Effector memory CD4-positive, alpha-beta T cell (primary cell): ENCODE data around the gene DACH1.

Experiments
- DNase-seq, 3 donors: peaks; one replicate each; pipeline ENCODE4 v3.0.0-alpha.2; 2020
- H3K27ac ChIP-seq: 2 replicates; pipeline ENCODE4 v1.7.0; 2013; ENCODE audit warnings: mild to moderate bottlenecking, low read length, moderate library complexity; ENCODE audit not compliant: insufficient read depth, poor library complexity, severe bottlenecking
- H3K27me3 ChIP-seq: replicated peaks from 2 replicates; pipeline ENCODE4 v1.7.0; 2013; ENCODE audit warnings: mild to moderate bottlenecking, low read length; ENCODE audit not compliant: insufficient read depth, control insufficient read depth, poor library complexity, severe bottlenecking
- H3K36me3 ChIP-seq: 2 replicates; pipeline ENCODE4 v1.7.0; 2013; ENCODE audit warnings: mild to moderate bottlenecking, low read length, moderate library complexity; ENCODE audit not compliant: control insufficient read depth, insufficient read depth
- H3K4me1 ChIP-seq: 2 replicates; pipeline ENCODE4 v1.7.0; 2013; ENCODE audit warnings: low read length, mild to moderate bottlenecking; ENCODE audit not compliant: control insufficient read depth, insufficient read depth, poor library complexity, severe bottlenecking
- H3K4me3 ChIP-seq: 2 replicates; pipeline ENCODE4 v1.7.0; 2013; ENCODE audit warnings: low read length, low read depth, mild to moderate bottlenecking; ENCODE audit not compliant: insufficient read depth, poor library complexity, severe bottlenecking
- H3K9me3 ChIP-seq: 2 replicates; pipeline ENCODE4 v1.7.0; 2013; ENCODE audit warnings: mild to moderate bottlenecking, low read length, moderate library complexity; ENCODE audit not compliant: control insufficient read depth

DACH1 gene

GRCh38 chr13:71722206-71722605 is 144.8 kb downstream of the DACH1 start:
- H3K4me1 ChIP-seq: no peaks in the 10 kb centered on the region
- H3K27ac ChIP-seq: no peak overlapping the region
- DNase-seq: no peak
- H3K27me3 ChIP-seq: no peaks in the 10 kb centered on the region
- no peaks in the 10 kb centered on the region for H3K36me3 ChIP-seq
- H3K4me3 ChIP-seq: no peak overlapping the region
- no peaks in the 10 kb centered on the region for H3K9me3 ChIP-seq

- Histone ChIP-seq H3K9me3 (no peaks in the 10 kb centered on the region), H3K4me3 (no peak overlapping the region), H3K4me1 (no peaks in the 10 kb centered on the region), H3K27ac (no peak overlapping the region), H3K27me3 (no peaks in the 10 kb centered on the region), H3K36me3 (no peaks in the 10 kb centered on the region)
- DNase-seq: no peak
These were observed 145.9 kb downstream of the DACH1 start for GRCh38 chr13:71721104-71721503.

- Histone ChIP-seq H3K9me3 (no peaks in the 10 kb centered on the region), H3K36me3 (no peaks in the 10 kb centered on the region), H3K4me1 (no peaks in the 10 kb centered on the region), H3K27me3 (no peaks in the 10 kb centered on the region), H3K4me3 (no peak overlapping the region), H3K27ac (no peak overlapping the region)
- DNase-seq: no peak
These were observed 148.1 kb downstream of the DACH1 start for GRCh38 chr13:71718931-71719330.

GRCh38 chr13:71714802-71715375 is 152.1 kb downstream of the DACH1 start:
- Histone ChIP-seq H3K4me3 (no peak overlapping the region), H3K27ac (no peak overlapping the region), H3K36me3 (no peaks in the 10 kb centered on the region), H3K27me3 (no peaks in the 10 kb centered on the region), H3K4me1 (no peaks in the 10 kb centered on the region), H3K9me3 (no peaks in the 10 kb centered on the region)
- DNase-seq: no peak

GRCh38 chr13:71712988-71713653 is 153.9 kb downstream of the DACH1 start:
- Histone ChIP-seq H3K9me3 (no peaks in the 10 kb centered on the region), H3K27me3 (no peaks in the 10 kb centered on the region)
- DNase-seq: no peak

GRCh38 chr13:71704656-71705055 is 162.3 kb downstream of the DACH1 start:
- DNase-seq: no peak
- Histone ChIP-seq H3K27me3 (no peaks in the 10 kb centered on the region), H3K27ac (no peak overlapping the region), H3K4me1 (no peaks in the 10 kb centered on the region), H3K9me3 (no peaks in the 10 kb centered on the region), H3K36me3 (no peaks in the 10 kb centered on the region), H3K4me3 (no peak overlapping the region)

More at GRCh38 chr13:71712988-71713653, 153.9 kb downstream of the DACH1 start:
- no peaks in the 10 kb centered on the region for H3K4me1 ChIP-seq
- H3K4me3 ChIP-seq: no peak overlapping the region
- H3K36me3 ChIP-seq: no peaks in the 10 kb centered on the region
- no peak overlapping the region for H3K27ac ChIP-seq

GRCh38 chr13:71703138-71703537 is 163.9 kb downstream of the DACH1 start:
- H3K9me3 ChIP-seq: no peaks in the 10 kb centered on the region
- H3K36me3 ChIP-seq: no peaks in the 10 kb centered on the region
- no peak overlapping the region for H3K27ac ChIP-seq
- no peaks in the 10 kb centered on the region for H3K4me1 ChIP-seq
- H3K27me3 ChIP-seq: no peaks in the 10 kb centered on the region
- DNase-seq: no peak
- H3K4me3 ChIP-seq: no peak overlapping the region

GRCh38 chr13:71702253-71702652 is 164.8 kb downstream of the DACH1 start:
- no peaks in the 10 kb centered on the region for H3K36me3 ChIP-seq
- no peak for DNase-seq
- no peaks in the 10 kb centered on the region for H3K27me3 ChIP-seq
- no peak overlapping the region for H3K4me3 ChIP-seq
- no peaks in the 10 kb centered on the region for H3K9me3 ChIP-seq
- no peak overlapping the region for H3K27ac ChIP-seq
- H3K4me1 ChIP-seq: no peaks in the 10 kb centered on the region

GRCh38 chr13:71701741-71702140 is 165.3 kb downstream of the DACH1 start:
- no peak overlapping the region for H3K27ac ChIP-seq
- no peaks in the 10 kb centered on the region for H3K9me3 ChIP-seq
- no peaks in the 10 kb centered on the region for H3K36me3 ChIP-seq
- no peak overlapping the region for H3K4me3 ChIP-seq
- no peaks in the 10 kb centered on the region for H3K4me1 ChIP-seq
- H3K27me3 ChIP-seq: no peaks in the 10 kb centered on the region
- DNase-seq: no peak

- Histone ChIP-seq H3K36me3 (no peaks in the 10 kb centered on the region), H3K9me3 (no peaks in the 10 kb centered on the region), H3K4me1 (no peaks in the 10 kb centered on the region), H3K4me3 (no peak overlapping the region), H3K27ac (no peak overlapping the region), H3K27me3 (no peaks in the 10 kb centered on the region)
- DNase-seq: no peak
These were observed 167.7 kb downstream of the DACH1 start for GRCh38 chr13:71699342-71699741.
